WTC11 (cell line): ENCODE data around the gene KXD1. TPM values are rescaled to one million over a fixed set of nuclear protein-coding genes. Genes with fewer than 3 reads are reported as not detected.

Experiments used
- ATAC-seq: fragments of 200-7000 bp; cut with Tn5 transposase; 2 replicates; pipeline ENCODE4 v1.10.0; 2021; ENCODE audit warnings: mild to moderate bottlenecking, moderate library complexity
- CTCF ChIA-PET: fragments of 300-600 bp; sonication (Branson Sonifier 250); formaldehyde crosslinking; loops from one replicate; lab custom pipeline; 2021; ENCODE audit warnings: antibody characterized with exemption; lab: Charles Lee
- POLR2A ChIA-PET: fragments of 350-600 bp; sonication (Branson Sonifier 250); formaldehyde crosslinking; loops from one replicate; lab custom pipeline; 2021; ENCODE audit warnings: antibody characterized with exemption; lab: Charles Lee
- DNase-seq: peaks from one replicate; pipeline ENCODE4 v3.0.0; 2021; ENCODE audit warnings: low spot score
- H3K27ac Mint-ChIP-seq: 2 replicates; pipeline ENCODE4 v1.8.0; 2021; ENCODE audit warnings: mixed read lengths
- H3K27me3 Mint-ChIP-seq: 2 replicates; pipeline ENCODE4 v1.8.0; 2021; ENCODE audit warnings: low read depth, mild to moderate bottlenecking, moderate library complexity, mixed read lengths
- H3K36me3 Mint-ChIP-seq: 2 replicates; pipeline ENCODE4 v1.8.0; 2021; ENCODE audit warnings: mixed read lengths
- H3K4me1 Mint-ChIP-seq: 2 replicates; pipeline ENCODE4 v1.8.0; 2022; ENCODE audit warnings: mixed read lengths
- H3K4me3 Mint-ChIP-seq: 2 replicates; pipeline ENCODE4 v1.8.0; 2021; ENCODE audit warnings: mild to moderate bottlenecking, moderate library complexity, mixed read lengths
- H3K9me3 Mint-ChIP-seq: 2 replicates; pipeline ENCODE4 v1.8.0; 2021; ENCODE audit warnings: mixed read lengths
- CBFB ChIP-seq: sonication (generic); formaldehyde crosslinking; IDR thresholded peaks from 2 replicates; pipeline ENCODE4 v1.8.1; 2022; ENCODE audit warnings: mild to moderate bottlenecking, low read depth, missing genetic modification reagents
- ELF4 ChIP-seq: sonication (generic); formaldehyde crosslinking; IDR thresholded peaks from 2 replicates; pipeline ENCODE4 v1.8.1; 2022; ENCODE audit warnings: low read depth, mild to moderate bottlenecking, moderate library complexity, missing genetic modification reagents
- FOXJ3 ChIP-seq: sonication (generic); formaldehyde crosslinking; IDR thresholded peaks from 2 replicates; pipeline ENCODE4 v1.9.0; 2021; ENCODE audit warnings: missing genetic modification reagents, mild to moderate bottlenecking, borderline replicate concordance
- IRF2 ChIP-seq: sonication (generic); formaldehyde crosslinking; IDR thresholded peaks from 2 replicates; pipeline ENCODE4 v1.8.0; 2022; ENCODE audit warnings: low read depth, missing genetic modification reagents, borderline replicate concordance
- JAZF1 ChIP-seq: fragments of 250-450 bp; sonication (Bioruptor Pico); IDR thresholded peaks from 2 replicates; pipeline ENCODE4 v1.9.0; 2021; ENCODE audit warnings: moderate library complexity, mild to moderate bottlenecking, inconsistent platforms
- JUN ChIP-seq: sonication (generic); formaldehyde crosslinking; IDR thresholded peaks from 2 replicates; pipeline ENCODE4 v1.8.0; 2023; ENCODE audit warnings: mild to moderate bottlenecking, missing genetic modification reagents
- PRRX2 ChIP-seq: fragments of 250-450 bp; sonication (Bioruptor Pico); IDR thresholded peaks from 2 replicates; pipeline ENCODE4 v1.8.0; 2021; ENCODE audit warnings: mild to moderate bottlenecking
- RORB ChIP-seq: fragments of 250-450 bp; sonication (Bioruptor Pico); IDR thresholded peaks from 2 replicates; pipeline ENCODE4 v1.9.0; 2021; ENCODE audit warnings: mild to moderate bottlenecking
- SOX15 ChIP-seq: fragments of 250-450 bp; sonication (Bioruptor Pico); IDR thresholded peaks from 2 replicates; pipeline ENCODE4 v1.9.0; 2021; ENCODE audit warnings: mild to moderate bottlenecking
- ZNF396 ChIP-seq: fragments of 250-450 bp; sonication (Bioruptor Pico); IDR thresholded peaks from 2 replicates; pipeline ENCODE4 v1.8.0; 2021; ENCODE audit warnings: mild to moderate bottlenecking, moderate library complexity, borderline replicate concordance
- total RNA-seq: library from RNA; stranded (reverse); gene quantifications from 3 replicates; pipeline ENCODE4 v1.2.3, GENCODE V29; 2021
- TF ChIP-seq, protein P1 (sequence below): sonication (generic); formaldehyde crosslinking; IDR thresholded peaks from 2 replicates; pipeline ENCODE4 v1.8.0; 2023; ENCODE audit warnings: missing genetic modification reagents, mild to moderate bottlenecking, borderline replicate concordance
- TF ChIP-seq, protein P2 (sequence below): sonication (generic); formaldehyde crosslinking; IDR thresholded peaks from 2 replicates; pipeline ENCODE4 v1.8.1; 2023; ENCODE audit warnings: mild to moderate bottlenecking, missing genetic modification reagents, moderate library complexity
- TF ChIP-seq, protein P3 (sequence below): sonication (generic); formaldehyde crosslinking; IDR thresholded peaks from 2 replicates; pipeline ENCODE4 v1.8.1; 2023; ENCODE audit warnings: mild to moderate bottlenecking, missing genetic modification reagents
- TF ChIP-seq, protein P4 (sequence below): sonication (generic); formaldehyde crosslinking; IDR thresholded peaks from 2 replicates; pipeline ENCODE4 v1.8.0; 2023; ENCODE audit warnings: missing genetic modification reagents
- TF ChIP-seq, protein P5 (sequence below): sonication (generic); formaldehyde crosslinking; IDR thresholded peaks from 2 replicates; pipeline ENCODE4 v1.8.0; 2022; ENCODE audit warnings: missing genetic modification reagents
- TF ChIP-seq, protein P6 (sequence below): fragments of 250-450 bp; sonication (Bioruptor Pico); IDR thresholded peaks from 2 replicates; pipeline ENCODE4 v1.9.0; 2021; ENCODE audit warnings: mild to moderate bottlenecking
- TF ChIP-seq, protein P7 (sequence below): fragments of 250-450 bp; sonication (Bioruptor Pico); IDR thresholded peaks from 2 replicates; pipeline ENCODE4 v2.1.2; 2022; ENCODE audit warnings: mild to moderate bottlenecking, moderate library complexity

The KXD1 gene
- total RNA-seq, 1 experiment from 2014 or later: 136 TPM

DNA sequence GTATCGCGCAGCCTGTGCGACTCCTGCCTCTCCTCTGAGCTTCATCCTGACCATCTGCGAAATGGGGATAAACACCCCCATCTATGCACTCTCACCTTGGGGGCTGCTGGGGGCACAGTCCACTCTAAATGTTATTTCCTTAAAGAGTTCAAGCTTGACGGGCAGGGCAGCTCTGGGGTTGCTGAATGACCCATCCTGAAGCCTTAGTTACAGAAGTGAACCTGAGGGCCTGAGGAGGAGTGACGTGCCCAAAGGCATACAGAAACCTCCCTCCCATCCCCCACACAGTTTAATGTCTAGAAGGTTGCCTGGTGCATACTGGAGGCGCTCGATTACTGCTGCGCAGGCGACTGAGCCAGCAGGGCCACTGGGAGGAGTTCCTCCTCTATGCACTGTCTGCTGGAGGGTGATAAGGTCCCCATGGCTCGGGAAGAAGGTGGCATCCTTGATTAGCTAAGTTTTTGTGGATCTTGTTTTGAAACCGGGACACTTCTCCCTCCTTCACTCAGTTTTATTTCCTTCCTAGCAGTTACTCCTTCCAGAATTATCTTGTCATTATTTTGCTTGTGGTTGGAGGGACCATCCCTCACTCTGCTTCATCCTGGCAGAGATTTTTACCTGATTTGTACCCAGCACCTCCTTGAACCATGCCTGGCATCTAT, 13.7 kb upstream of the KXD1 start:
- H3K27me3 Mint-ChIP-seq: 0 out of 2 replicates have a peak, but pooled peaks cover 3% of the 10 kb centered on the region
- peaks cover 16% of the 10 kb centered on the region for H3K4me1 Mint-ChIP-seq
- peak overlapping the region; percentile 80 for H3K4me3 Mint-ChIP-seq
- POLR2A ChIA-PET: interaction anchor here (0.9 to 2.0 kb wide), 2 partner anchors 13 to 27 kb away, joined by 3 to 8 read pairs; partner anchors contain the start of genes KXD1 and UBA52
- TF ChIP-seq JAZF1 (CRISPR knock-in tag) (no peak), FOXJ3 (CRISPR knock-in tag) (no peak), ELF4 (CRISPR knock-in tag) (no peak), JUN (CRISPR knock-in tag) (no peak), PRRX2 (CRISPR knock-in tag) (no peak), RORB (CRISPR knock-in tag) (no peak)
- TF ChIP-seq, protein P1, sequence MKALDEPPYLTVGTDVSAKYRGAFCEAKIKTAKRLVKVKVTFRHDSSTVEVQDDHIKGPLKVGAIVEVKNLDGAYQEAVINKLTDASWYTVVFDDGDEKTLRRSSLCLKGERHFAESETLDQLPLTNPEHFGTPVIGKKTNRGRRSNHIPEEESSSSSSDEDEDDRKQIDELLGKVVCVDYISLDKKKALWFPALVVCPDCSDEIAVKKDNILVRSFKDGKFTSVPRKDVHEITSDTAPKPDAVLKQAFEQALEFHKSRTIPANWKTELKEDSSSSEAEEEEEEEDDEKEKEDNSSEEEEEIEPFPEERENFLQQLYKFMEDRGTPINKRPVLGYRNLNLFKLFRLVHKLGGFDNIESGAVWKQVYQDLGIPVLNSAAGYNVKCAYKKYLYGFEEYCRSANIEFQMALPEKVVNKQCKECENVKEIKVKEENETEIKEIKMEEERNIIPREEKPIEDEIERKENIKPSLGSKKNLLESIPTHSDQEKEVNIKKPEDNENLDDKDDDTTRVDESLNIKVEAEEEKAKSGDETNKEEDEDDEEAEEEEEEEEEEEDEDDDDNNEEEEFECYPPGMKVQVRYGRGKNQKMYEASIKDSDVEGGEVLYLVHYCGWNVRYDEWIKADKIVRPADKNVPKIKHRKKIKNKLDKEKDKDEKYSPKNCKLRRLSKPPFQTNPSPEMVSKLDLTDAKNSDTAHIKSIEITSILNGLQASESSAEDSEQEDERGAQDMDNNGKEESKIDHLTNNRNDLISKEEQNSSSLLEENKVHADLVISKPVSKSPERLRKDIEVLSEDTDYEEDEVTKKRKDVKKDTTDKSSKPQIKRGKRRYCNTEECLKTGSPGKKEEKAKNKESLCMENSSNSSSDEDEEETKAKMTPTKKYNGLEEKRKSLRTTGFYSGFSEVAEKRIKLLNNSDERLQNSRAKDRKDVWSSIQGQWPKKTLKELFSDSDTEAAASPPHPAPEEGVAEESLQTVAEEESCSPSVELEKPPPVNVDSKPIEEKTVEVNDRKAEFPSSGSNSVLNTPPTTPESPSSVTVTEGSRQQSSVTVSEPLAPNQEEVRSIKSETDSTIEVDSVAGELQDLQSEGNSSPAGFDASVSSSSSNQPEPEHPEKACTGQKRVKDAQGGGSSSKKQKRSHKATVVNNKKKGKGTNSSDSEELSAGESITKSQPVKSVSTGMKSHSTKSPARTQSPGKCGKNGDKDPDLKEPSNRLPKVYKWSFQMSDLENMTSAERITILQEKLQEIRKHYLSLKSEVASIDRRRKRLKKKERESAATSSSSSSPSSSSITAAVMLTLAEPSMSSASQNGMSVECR: no peak
- TF ChIP-seq, protein P2, sequence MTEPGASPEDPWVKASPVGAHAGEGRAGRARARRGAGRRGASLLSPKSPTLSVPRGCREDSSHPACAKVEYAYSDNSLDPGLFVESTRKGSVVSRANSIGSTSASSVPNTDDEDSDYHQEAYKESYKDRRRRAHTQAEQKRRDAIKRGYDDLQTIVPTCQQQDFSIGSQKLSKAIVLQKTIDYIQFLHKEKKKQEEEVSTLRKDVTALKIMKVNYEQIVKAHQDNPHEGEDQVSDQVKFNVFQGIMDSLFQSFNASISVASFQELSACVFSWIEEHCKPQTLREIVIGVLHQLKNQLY (CRISPR knock-in tag): no peak
- TF ChIP-seq, protein P3, sequence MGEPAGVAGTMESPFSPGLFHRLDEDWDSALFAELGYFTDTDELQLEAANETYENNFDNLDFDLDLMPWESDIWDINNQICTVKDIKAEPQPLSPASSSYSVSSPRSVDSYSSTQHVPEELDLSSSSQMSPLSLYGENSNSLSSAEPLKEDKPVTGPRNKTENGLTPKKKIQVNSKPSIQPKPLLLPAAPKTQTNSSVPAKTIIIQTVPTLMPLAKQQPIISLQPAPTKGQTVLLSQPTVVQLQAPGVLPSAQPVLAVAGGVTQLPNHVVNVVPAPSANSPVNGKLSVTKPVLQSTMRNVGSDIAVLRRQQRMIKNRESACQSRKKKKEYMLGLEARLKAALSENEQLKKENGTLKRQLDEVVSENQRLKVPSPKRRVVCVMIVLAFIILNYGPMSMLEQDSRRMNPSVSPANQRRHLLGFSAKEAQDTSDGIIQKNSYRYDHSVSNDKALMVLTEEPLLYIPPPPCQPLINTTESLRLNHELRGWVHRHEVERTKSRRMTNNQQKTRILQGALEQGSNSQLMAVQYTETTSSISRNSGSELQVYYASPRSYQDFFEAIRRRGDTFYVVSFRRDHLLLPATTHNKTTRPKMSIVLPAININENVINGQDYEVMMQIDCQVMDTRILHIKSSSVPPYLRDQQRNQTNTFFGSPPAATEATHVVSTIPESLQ (CRISPR knock-in tag): no peak
- TF ChIP-seq, protein P4, sequence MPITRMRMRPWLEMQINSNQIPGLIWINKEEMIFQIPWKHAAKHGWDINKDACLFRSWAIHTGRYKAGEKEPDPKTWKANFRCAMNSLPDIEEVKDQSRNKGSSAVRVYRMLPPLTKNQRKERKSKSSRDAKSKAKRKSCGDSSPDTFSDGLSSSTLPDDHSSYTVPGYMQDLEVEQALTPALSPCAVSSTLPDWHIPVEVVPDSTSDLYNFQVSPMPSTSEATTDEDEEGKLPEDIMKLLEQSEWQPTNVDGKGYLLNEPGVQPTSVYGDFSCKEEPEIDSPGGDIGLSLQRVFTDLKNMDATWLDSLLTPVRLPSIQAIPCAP (CRISPR knock-in tag): no peak
- CTCF ChIA-PET: interaction anchor here (1.1 to 1.4 kb wide), 7 partner anchors 14 to 77 kb away, joined by 3 to 7 read pairs (median 4); partner anchors contain the start of gene KXD1
- DNase-seq (peak; percentile 41), ATAC-seq (peak; percentile 74)
- no peaks in the 10 kb centered on the region for H3K9me3 Mint-ChIP-seq
- H3K36me3 Mint-ChIP-seq: peaks cover 20% of the 10 kb centered on the region
- peak overlapping the region; percentile 90 for H3K27ac Mint-ChIP-seq

DNA sequence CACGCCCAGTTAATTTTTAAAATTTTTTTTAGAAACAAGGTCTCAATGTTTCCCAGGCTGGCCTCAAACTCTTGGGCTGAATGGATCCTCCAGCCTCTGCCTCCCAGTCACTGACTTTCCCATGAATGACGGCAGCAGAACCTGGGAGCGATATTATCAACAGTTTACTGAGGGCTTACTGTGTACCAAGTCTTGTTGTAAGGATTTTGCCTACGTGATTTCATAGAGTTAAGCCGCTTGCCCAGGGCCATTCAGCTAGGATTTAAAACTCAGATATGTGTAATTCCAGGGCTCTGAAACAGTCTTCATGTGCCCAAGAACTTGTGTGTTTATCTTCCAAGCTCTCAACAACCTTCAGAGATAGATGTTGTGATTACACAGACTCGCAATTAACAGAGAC, 6.0 kb upstream of the KXD1 start:
- DNase-seq (no peak), ATAC-seq (no peak)
- Mint-ChIP-seq H3K27ac (no peak overlapping the region), H3K36me3 (no peaks in the 10 kb centered on the region), H3K9me3 (no peaks in the 10 kb centered on the region), H3K4me3 (no peak overlapping the region), H3K4me1 (no peaks in the 10 kb centered on the region), H3K27me3 (peaks cover 6% of the 10 kb centered on the region; the same call in 1 of the 2 replicates)
- ChIA-PET CTCF (interaction anchor here (0.6 to 2.0 kb wide), 6 partner anchors 23 to 138 kb away, joined by 3 to 9 read pairs (median 4); no protein-coding TSS in a partner anchor), POLR2A (interaction anchor here (0.6 to 0.7 kb wide), 2 partner anchors 11 to 289 kb away, joined by 3 to 4 read pairs; no protein-coding TSS in a partner anchor)
- TF ChIP-seq RORB (CRISPR knock-in tag) (no peak), IRF2 (CRISPR knock-in tag) (no peak), FOXJ3 (CRISPR knock-in tag) (no peak), SOX15 (CRISPR knock-in tag) (no peak), PRRX2 (CRISPR knock-in tag) (no peak), CBFB (CRISPR knock-in tag) (no peak), ZNF396 (no peak)
- TF ChIP-seq, protein P5, sequence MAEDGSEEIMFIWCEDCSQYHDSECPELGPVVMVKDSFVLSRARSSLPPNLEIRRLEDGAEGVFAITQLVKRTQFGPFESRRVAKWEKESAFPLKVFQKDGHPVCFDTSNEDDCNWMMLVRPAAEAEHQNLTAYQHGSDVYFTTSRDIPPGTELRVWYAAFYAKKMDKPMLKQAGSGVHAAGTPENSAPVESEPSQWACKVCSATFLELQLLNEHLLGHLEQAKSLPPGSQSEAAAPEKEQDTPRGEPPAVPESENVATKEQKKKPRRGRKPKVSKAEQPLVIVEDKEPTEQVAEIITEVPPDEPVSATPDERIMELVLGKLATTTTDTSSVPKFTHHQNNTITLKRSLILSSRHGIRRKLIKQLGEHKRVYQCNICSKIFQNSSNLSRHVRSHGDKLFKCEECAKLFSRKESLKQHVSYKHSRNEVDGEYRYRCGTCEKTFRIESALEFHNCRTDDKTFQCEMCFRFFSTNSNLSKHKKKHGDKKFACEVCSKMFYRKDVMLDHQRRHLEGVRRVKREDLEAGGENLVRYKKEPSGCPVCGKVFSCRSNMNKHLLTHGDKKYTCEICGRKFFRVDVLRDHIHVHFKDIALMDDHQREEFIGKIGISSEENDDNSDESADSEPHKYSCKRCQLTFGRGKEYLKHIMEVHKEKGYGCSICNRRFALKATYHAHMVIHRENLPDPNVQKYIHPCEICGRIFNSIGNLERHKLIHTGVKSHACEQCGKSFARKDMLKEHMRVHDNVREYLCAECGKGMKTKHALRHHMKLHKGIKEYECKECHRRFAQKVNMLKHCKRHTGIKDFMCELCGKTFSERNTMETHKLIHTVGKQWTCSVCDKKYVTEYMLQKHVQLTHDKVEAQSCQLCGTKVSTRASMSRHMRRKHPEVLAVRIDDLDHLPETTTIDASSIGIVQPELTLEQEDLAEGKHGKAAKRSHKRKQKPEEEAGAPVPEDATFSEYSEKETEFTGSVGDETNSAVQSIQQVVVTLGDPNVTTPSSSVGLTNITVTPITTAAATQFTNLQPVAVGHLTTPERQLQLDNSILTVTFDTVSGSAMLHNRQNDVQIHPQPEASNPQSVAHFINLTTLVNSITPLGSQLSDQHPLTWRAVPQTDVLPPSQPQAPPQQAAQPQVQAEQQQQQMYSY (CRISPR knock-in tag): no peak
- TF ChIP-seq, protein P6, sequence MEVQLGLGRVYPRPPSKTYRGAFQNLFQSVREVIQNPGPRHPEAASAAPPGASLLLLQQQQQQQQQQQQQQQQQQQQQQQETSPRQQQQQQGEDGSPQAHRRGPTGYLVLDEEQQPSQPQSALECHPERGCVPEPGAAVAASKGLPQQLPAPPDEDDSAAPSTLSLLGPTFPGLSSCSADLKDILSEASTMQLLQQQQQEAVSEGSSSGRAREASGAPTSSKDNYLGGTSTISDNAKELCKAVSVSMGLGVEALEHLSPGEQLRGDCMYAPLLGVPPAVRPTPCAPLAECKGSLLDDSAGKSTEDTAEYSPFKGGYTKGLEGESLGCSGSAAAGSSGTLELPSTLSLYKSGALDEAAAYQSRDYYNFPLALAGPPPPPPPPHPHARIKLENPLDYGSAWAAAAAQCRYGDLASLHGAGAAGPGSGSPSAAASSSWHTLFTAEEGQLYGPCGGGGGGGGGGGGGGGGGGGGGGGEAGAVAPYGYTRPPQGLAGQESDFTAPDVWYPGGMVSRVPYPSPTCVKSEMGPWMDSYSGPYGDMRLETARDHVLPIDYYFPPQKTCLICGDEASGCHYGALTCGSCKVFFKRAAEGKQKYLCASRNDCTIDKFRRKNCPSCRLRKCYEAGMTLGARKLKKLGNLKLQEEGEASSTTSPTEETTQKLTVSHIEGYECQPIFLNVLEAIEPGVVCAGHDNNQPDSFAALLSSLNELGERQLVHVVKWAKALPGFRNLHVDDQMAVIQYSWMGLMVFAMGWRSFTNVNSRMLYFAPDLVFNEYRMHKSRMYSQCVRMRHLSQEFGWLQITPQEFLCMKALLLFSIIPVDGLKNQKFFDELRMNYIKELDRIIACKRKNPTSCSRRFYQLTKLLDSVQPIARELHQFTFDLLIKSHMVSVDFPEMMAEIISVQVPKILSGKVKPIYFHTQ: no peak
- TF ChIP-seq, protein P7, sequence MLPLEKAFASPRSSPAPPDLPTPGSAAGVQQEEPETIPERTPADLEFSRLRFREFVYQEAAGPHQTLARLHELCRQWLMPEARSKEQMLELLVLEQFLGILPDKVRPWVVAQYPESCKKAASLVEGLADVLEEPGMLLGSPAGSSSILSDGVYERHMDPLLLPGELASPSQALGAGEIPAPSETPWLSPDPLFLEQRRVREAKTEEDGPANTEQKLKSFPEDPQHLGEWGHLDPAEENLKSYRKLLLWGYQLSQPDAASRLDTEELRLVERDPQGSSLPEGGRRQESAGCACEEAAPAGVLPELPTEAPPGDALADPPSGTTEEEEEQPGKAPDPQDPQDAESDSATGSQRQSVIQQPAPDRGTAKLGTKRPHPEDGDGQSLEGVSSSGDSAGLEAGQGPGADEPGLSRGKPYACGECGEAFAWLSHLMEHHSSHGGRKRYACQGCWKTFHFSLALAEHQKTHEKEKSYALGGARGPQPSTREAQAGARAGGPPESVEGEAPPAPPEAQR (CRISPR knock-in tag): no peak
